ENCODE data around the gene APAF1. TPM values are rescaled to one million over a fixed set of nuclear protein-coding genes. Genes with fewer than 3 reads are reported as not detected.

Gene APAF1
- polyA plus RNA-seq, 3 donors: 29.5 to 36.7 (median 30.0) TPM

GRCh38 chr12:98618952-98619351, 26.1 kb upstream of the APAF1 start:
- H3K27ac ChIP-seq (ENCODE audit: low read depth in 1 of 2, low read length in 2 of 2): peak overlapping the region; percentile 70 to 79
- peaks cover 58 to 81% of the 10 kb centered on the region in 2 donors for H3K4me1 ChIP-seq (ENCODE audit: control insufficient read depth in 1 of 2, insufficient read depth in 2 of 2, low read length in 2 of 2)
- WGBS (ENCODE audit: insufficient coverage): no CpG with 5 or more reads among the region's 4 CpGs
- no peak for TF ChIP-seq CTCF (IDR thresholded peaks at IDR 0.05)
- no peaks in the 10 kb centered on the region for H3K27me3 Mint-ChIP-seq (ENCODE audit: low read depth in 3 of 3)
- H3K4me3 Mint-ChIP-seq: peak overlapping the region in 1 of 2 donors; percentile 77
- no peak overlapping the region for H2AFZ ChIP-seq (ENCODE audit: insufficient read depth, low read depth, low read length, poor library complexity, severe bottlenecking)
- peak overlapping the region in 1 of 3 experiments; percentile 71 for H3K4me3 ChIP-seq (replicated peaks in 1 of 3; ENCODE audit: low read depth in 2 of 3, low read length in 3 of 3)
- no peak overlapping the region for H3K9ac ChIP-seq (ENCODE audit: insufficient read depth, low read length, poor library complexity, severe bottlenecking)
- H3K9me3 ChIP-seq (replicated peaks in 1 of 2; ENCODE audit: control insufficient read depth in 1 of 2, insufficient read depth in 1 of 2, low read length in 2 of 2): no peaks in the 10 kb centered on the region
- peaks cover 52% of the 10 kb centered on the region for H3K79me2 ChIP-seq (ENCODE audit: insufficient read depth, low read length)
- H3K4me2 ChIP-seq (replicated peaks; ENCODE audit: extremely low read depth, low read length, poor library complexity, severe bottlenecking): peak overlapping the region; percentile 80
- no peaks in the 10 kb centered on the region for H4K20me1 ChIP-seq (ENCODE audit: insufficient read depth, low read length)
- intact Hi-C loops (cut with micrococcal nuclease): no loop called here
- no peaks in the 10 kb centered on the region for H3K36me3 ChIP-seq (replicated peaks in 1 of 2; ENCODE audit: control insufficient read depth in 1 of 2, insufficient read depth in 2 of 2, low read length in 2 of 2)
- H3K9me3 Mint-ChIP-seq: peaks cover 0 to 2% (median 0%) of the 10 kb centered on the region in 7 donors
- H3K27me3 ChIP-seq (ENCODE audit: control insufficient read depth in 2 of 2, insufficient read depth in 2 of 2, low read length in 2 of 2): no peaks in the 10 kb centered on the region
- H3K4me1 Mint-ChIP-seq: peaks cover 61% of the 10 kb centered on the region
- peak; percentile 67 to 97 (median 85) for DNase-seq
- H3K27ac Mint-ChIP-seq: peak overlapping the region; percentile 84 to 97 (median 95)
- peaks cover 4% of the 10 kb centered on the region in 2 donors for H3K36me3 Mint-ChIP-seq

- TF ChIP-seq CTCF (IDR thresholded peaks at IDR 0.05): no peak
- Mint-ChIP-seq H3K4me1 (peaks cover 39% of the 10 kb centered on the region), H3K27me3 (ENCODE audit: low read depth in 3 of 3) (peaks cover 0 to 2% (median 0%) of the 10 kb centered on the region in 3 donors), H3K36me3 (peaks cover 15 to 38% of the 10 kb centered on the region in 2 donors), H3K9me3 (no peaks in the 10 kb centered on the region), H3K27ac (no peak overlapping the region), H3K4me3 (no peak overlapping the region)
- H4K20me1 ChIP-seq (ENCODE audit: insufficient read depth, low read length): no peaks in the 10 kb centered on the region
- H2AFZ ChIP-seq (ENCODE audit: insufficient read depth, low read depth, low read length, poor library complexity, severe bottlenecking): no peak overlapping the region
- H3K9me3 ChIP-seq (replicated peaks in 1 of 2; ENCODE audit: control insufficient read depth in 1 of 2, insufficient read depth in 1 of 2, low read length in 2 of 2): no peaks in the 10 kb centered on the region
- H3K4me2 ChIP-seq (replicated peaks; ENCODE audit: extremely low read depth, low read length, poor library complexity, severe bottlenecking): no peak overlapping the region
- no peaks in the 10 kb centered on the region for H3K27me3 ChIP-seq (ENCODE audit: control insufficient read depth in 2 of 2, insufficient read depth in 2 of 2, low read length in 2 of 2)
- no peak overlapping the region for H3K4me3 ChIP-seq (replicated peaks in 1 of 3; ENCODE audit: low read depth in 2 of 3, low read length in 3 of 3)
- 83% methylated on average over 2 of the region's 4 CpGs for WGBS (ENCODE audit: insufficient coverage)
- no peak overlapping the region for H3K27ac ChIP-seq (ENCODE audit: low read depth in 1 of 2, low read length in 2 of 2)
- H3K4me1 ChIP-seq (ENCODE audit: control insufficient read depth in 1 of 2, insufficient read depth in 2 of 2, low read length in 2 of 2): peaks cover 25 to 30% of the 10 kb centered on the region in 2 donors
- intact Hi-C loops (cut with micrococcal nuclease): no loop called here
- peaks cover 82% of the 10 kb centered on the region for H3K79me2 ChIP-seq (ENCODE audit: insufficient read depth, low read length)
- H3K36me3 ChIP-seq (replicated peaks in 1 of 2; ENCODE audit: control insufficient read depth in 1 of 2, insufficient read depth in 2 of 2, low read length in 2 of 2): peaks cover 10 to 16% of the 10 kb centered on the region in 2 donors
- no peak overlapping the region for H3K9ac ChIP-seq (ENCODE audit: insufficient read depth, low read length, poor library complexity, severe bottlenecking)
- no peak for DNase-seq
These were observed 9.3 kb upstream of the APAF1 start for GRCh38 chr12:98635657-98636323.
